HCT116 (cell line): Measurements from ENCODE around the gene FAM234B. TPM values are rescaled to one million over a fixed set of nuclear protein-coding genes. Genes with fewer than 3 reads are reported as not detected.

ENCODE experiments used
- ATAC-seq: fragments of 200-7000 bp; cut with Tn5 transposase; 2 replicates; pipeline ENCODE4 v1.9.1; 2020; ENCODE audit warnings: mild to moderate bottlenecking, moderate library complexity
- BruUV-seq: library from RNA; stranded (reverse); fragments of 400-500 nt; replicated peaks from 2 replicates; lab custom pipeline; 2021; lab: Mats Ljungman, UMichigan
- CTCF ChIA-PET: fragments of 300-600 bp; sonication (Branson Sonifier 250); formaldehyde crosslinking; loops from one replicate; lab custom pipeline; 2021; ENCODE audit warnings: antibody characterized with exemption; lab: Charles Lee
- POLR2A ChIA-PET: fragments of 300-600, 350-600 bp; sonication (Branson Sonifier 250); formaldehyde crosslinking; loops from one replicate; lab custom pipeline; 2021; ENCODE audit warnings: antibody characterized with exemption; lab: Charles Lee
- RAD21 ChIA-PET, 2 experiments: fragments of 300-600 bp; sonication (Branson Sonifier 250); formaldehyde crosslinking; loops; one replicate each; lab custom pipeline; 2023; ENCODE audit warnings: low total read pairs in 2 of 2; ENCODE audit not compliant: uncharacterized antibody in 2 of 2, unreplicated experiment in 2 of 2, low non-redundant PET in 1 of 2; lab: Charles Lee
- DNase-seq: peaks from one replicate; pipeline ENCODE4 v3.0.0-alpha.2; 2010; ENCODE audit warnings: low read depth, low spot score
- H2AFZ ChIP-seq: fragments of 200-600 bp; shearing (Covaris generic), sonication (generic); 2 replicates; pipeline ENCODE4 v1.6.1; 2017; ENCODE audit warnings: low read depth, mixed run types, mixed read lengths, antibody characterized with exemption, low read length; ENCODE audit not compliant: poor library complexity, severe bottlenecking
- H3K27ac ChIP-seq: 2 replicates; pipeline ENCODE4 v1.5.1; 2012; ENCODE audit warnings: low read depth, low read length
- H3K27me3 ChIP-seq: fragments of 200-600 bp; sonication (generic); 2 replicates; pipeline ENCODE4 v1.6.1; 2016; ENCODE audit warnings: mixed run types, low read length, mixed read lengths; ENCODE audit not compliant: insufficient read depth
- H3K36me3 ChIP-seq, 2 experiments: fragments of 200-500 bp in 1 of 2; fragments of 200-600 bp in 1 of 2; sonication (Bioruptor generic) in 1 of 2; sonication (generic) in 1 of 2; 2 replicates each; pipeline versions ENCODE4 v1.5.1 to v1.6.1; 2014 to 2016; ENCODE audit warnings: low read length in 2 of 2, inconsistent platforms in 1 of 2, mixed read lengths in 1 of 2, mixed run types in 1 of 2; ENCODE audit not compliant: insufficient read depth in 2 of 2, control insufficient read depth in 1 of 2
- H3K4me1 ChIP-seq, 2 experiments: fragments of 200-600 bp in 1 of 2; sonication (generic) in 1 of 2; 2 replicates each; pipeline versions ENCODE4 v1.5.1 to v1.6.1; 2012 to 2017; ENCODE audit warnings: low read length in 2 of 2, inconsistent platforms in 1 of 2, mild to moderate bottlenecking in 1 of 2, mixed read lengths in 1 of 2, mixed run types in 1 of 2, moderate library complexity in 1 of 2; ENCODE audit not compliant: insufficient read depth in 2 of 2, control insufficient read depth in 1 of 2
- H3K4me2 ChIP-seq: fragments of 200-600 bp; sonication (generic); 2 replicates; pipeline ENCODE4 v1.6.1; 2017; ENCODE audit warnings: mixed run types, low read length, mixed read lengths
- H3K4me3 ChIP-seq, 2 experiments: fragments of 200-600 bp in 1 of 2; sonication (generic) in 1 of 2; replicated peaks in 1 of 2; 2 replicates each; pipeline ENCODE4 v1.5.1; 2011 to 2016; ENCODE audit warnings: low read length in 2 of 2, control low read depth in 1 of 2, low read depth in 1 of 2, mild to moderate bottlenecking in 1 of 2, mixed read lengths in 1 of 2, mixed run types in 1 of 2
- H3K79me2 ChIP-seq: fragments of 200-600 bp; sonication (generic); 2 replicates; pipeline ENCODE4 v1.6.1; 2017; ENCODE audit warnings: mild to moderate bottlenecking, mixed run types, low read length, moderate library complexity, mixed read lengths; ENCODE audit not compliant: insufficient read depth
- H3K9ac ChIP-seq: fragments of 200-600 bp; sonication (generic); 2 replicates; pipeline ENCODE4 v1.6.1; 2016; ENCODE audit warnings: low read length, mixed read lengths
- H3K9me2 ChIP-seq: fragments of 200-600 bp; sonication (generic), shearing (Covaris generic); 2 replicates; pipeline ENCODE4 v1.6.1; 2017; ENCODE audit warnings: mixed run types, mild to moderate bottlenecking, moderate library complexity; ENCODE audit not compliant: insufficient read depth
- H3K9me3 ChIP-seq, 2 experiments: fragments of 200-500 bp in 1 of 2; fragments of 200-600 bp in 1 of 2; sonication (Bioruptor generic) in 1 of 2; sonication (generic) in 1 of 2; 2 replicates each; pipeline ENCODE4 v1.6.1; 2014 to 2017; ENCODE audit warnings: low read length in 2 of 2, mixed read lengths in 2 of 2, inconsistent platforms in 1 of 2, low read depth in 1 of 2, mild to moderate bottlenecking in 1 of 2, mixed run types in 1 of 2, moderate library complexity in 1 of 2; ENCODE audit not compliant: control insufficient read depth in 1 of 2, insufficient read depth in 1 of 2
- H4K20me1 ChIP-seq: fragments of 200-600 bp; sonication (generic), shearing (Covaris generic); 2 replicates; pipeline ENCODE4 v1.6.1; 2017; ENCODE audit warnings: mixed run types, mild to moderate bottlenecking, moderate library complexity; ENCODE audit not compliant: insufficient read depth
- CBX3 ChIP-seq: IDR thresholded peaks from 2 replicates; pipeline ENCODE4 v1.6.1; 2012; ENCODE audit warnings: low read depth
- EGR1 ChIP-seq: IDR thresholded peaks from 2 replicates; pipeline ENCODE4 v1.6.1; 2012; ENCODE audit warnings: low read depth
- ELF1 ChIP-seq: IDR thresholded peaks from 2 replicates; pipeline ENCODE4 v1.6.1; 2012; ENCODE audit warnings: low read depth, borderline replicate concordance
- EZH2phosphoT487 ChIP-seq: fragments of 200-600 bp; IDR thresholded peaks from 2 replicates; pipeline ENCODE4 v1.6.1; 2018; ENCODE audit warnings: antibody characterized with exemption, borderline replicate concordance
- POLR2A ChIP-seq: IDR thresholded peaks from 2 replicates; pipeline ENCODE4 v1.7.0; 2011; ENCODE audit warnings: borderline replicate concordance; ENCODE audit not compliant: insufficient read depth, insufficient read length; ENCODE audit errors: extremely low read depth
- SP1 ChIP-seq: IDR thresholded peaks from 2 replicates; pipeline ENCODE4 v1.6.1; 2012; ENCODE audit warnings: low read depth
- SRF ChIP-seq: IDR thresholded peaks from 2 replicates; pipeline ENCODE4 v1.6.1; 2012; ENCODE audit warnings: low read depth
- TCF7L2 ChIP-seq: IDR thresholded peaks from 2 replicates; pipeline ENCODE4 v1.7.0; 2011; ENCODE audit warnings: borderline replicate concordance, inconsistent platforms; ENCODE audit not compliant: insufficient read depth, insufficient read length; ENCODE audit errors: extremely low read depth
- YY1 ChIP-seq: IDR thresholded peaks from 2 replicates; pipeline ENCODE4 v1.6.1; 2011; ENCODE audit warnings: low read length, low read depth, moderate library complexity, mild to moderate bottlenecking; ENCODE audit not compliant: insufficient replicate concordance; ENCODE audit errors: extremely low read depth
- ZBTB33 ChIP-seq: IDR thresholded peaks from 2 replicates; pipeline ENCODE4 v1.6.1; 2011; ENCODE audit warnings: mild to moderate bottlenecking, low read length, moderate library complexity; ENCODE audit not compliant: insufficient replicate concordance; ENCODE audit errors: extremely low read depth
- ZFX ChIP-seq: fragments of 450-650 bp; IDR thresholded peaks from 2 replicates; pipeline ENCODE4 v1.6.1; 2017
- ZNF274 ChIP-seq: fragments of 200-500 bp; sonication (Bioruptor generic); IDR thresholded peaks from 2 replicates; pipeline ENCODE4 v1.6.1; 2014; ENCODE audit warnings: mild to moderate bottlenecking, low read depth, low read length, inconsistent platforms
- intact Hi-C: fragments of 100-400 bp; cut with micrococcal nuclease; formaldehyde crosslinking; loops from 2 replicates; pipeline ENCODE4 v1.10.0; 2022
- total RNA-seq: library from RNA; stranded (reverse); gene quantifications from one replicate; pipeline ENCODE4 v1.2.1, GENCODE V29; 2021; ENCODE audit not compliant: unreplicated experiment
- TF ChIP-seq, protein P1 (sequence below): IDR thresholded peaks from 2 replicates; pipeline ENCODE4 v1.6.1; 2012
- TF ChIP-seq, protein P2 (sequence below), 3 experiments: fragments of 200-600 bp in 1 of 3; sonication (generic) in 1 of 3; IDR thresholded peaks in 2 of 3; conservative IDR thresholded peaks in 1 of 3; 2 replicates each; pipeline ENCODE4 v1.5.1; 2012 to 2017; ENCODE audit warnings: low read depth in 2 of 3, low read length in 2 of 3, antibody characterized with exemption in 1 of 3, borderline replicate concordance in 1 of 3, control low read depth in 1 of 3, mild to moderate bottlenecking in 1 of 3, mixed read lengths in 1 of 3, mixed run types in 1 of 3, moderate library complexity in 1 of 3; ENCODE audit not compliant: insufficient read depth in 1 of 3

Gene FAM234B
- total RNA-seq, 1 experiment from 2014 or later, result 15.9 TPM

DNA sequence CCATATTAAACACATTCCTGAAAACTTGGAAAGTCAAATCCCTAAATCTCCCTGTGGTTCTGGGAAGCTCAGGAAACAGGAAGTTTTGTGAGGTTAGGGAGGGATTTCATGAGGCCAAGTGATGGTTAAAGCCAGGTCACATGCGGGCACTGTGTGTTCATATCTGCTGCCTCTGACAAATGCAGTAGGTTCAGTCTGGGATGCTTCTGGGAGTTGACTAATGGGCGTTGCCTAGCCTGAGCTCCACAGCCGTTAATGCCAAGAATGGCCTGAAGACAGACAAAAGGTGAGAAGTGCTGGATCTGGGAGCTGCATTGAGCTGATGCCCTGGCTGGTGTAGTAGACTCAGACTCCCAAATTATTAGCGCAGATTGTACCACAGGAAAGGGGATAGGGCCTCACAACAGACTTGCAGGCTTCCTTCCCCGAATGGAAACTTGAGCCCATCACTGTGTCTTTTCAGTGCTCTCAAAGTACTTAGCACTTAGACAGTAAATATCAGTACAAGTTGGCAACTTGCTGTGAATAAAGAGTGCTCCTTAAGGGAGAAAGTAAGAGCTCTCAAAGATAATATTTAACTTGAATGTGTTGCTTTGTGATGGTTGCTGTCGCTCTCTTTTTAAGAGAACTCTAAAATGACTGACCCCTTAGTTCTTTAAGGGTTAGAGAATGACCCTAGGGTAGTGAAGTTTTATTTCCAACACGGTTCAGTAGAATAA lies 41.9 kb downstream of the FAM234B start (continued):
- TF ChIP-seq TCF7L2 (no peak), SP1 (no peak), ZBTB33 (no peak), CBX3 (no peak), SRF (no peak), YY1 (no peak), ZNF274 (no peak), POLR2A (no peak)
- TF ChIP-seq, protein P1, sequence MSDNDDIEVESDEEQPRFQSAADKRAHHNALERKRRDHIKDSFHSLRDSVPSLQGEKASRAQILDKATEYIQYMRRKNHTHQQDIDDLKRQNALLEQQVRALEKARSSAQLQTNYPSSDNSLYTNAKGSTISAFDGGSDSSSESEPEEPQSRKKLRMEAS, result no peak

- no peak overlapping the region for H3K9ac ChIP-seq
- POLR2A ChIA-PET, result interaction anchor here (1.3 kb wide), 1 partner anchor 44 kb away, joined by 3 read pairs; the partner anchor contains the start of gene FAM234B
- no peaks in the 10 kb centered on the region for H3K9me3 ChIP-seq
- H4K20me1 ChIP-seq, result no peaks in the 10 kb centered on the region
- no peaks in the 10 kb centered on the region for H3K79me2 ChIP-seq
- RAD21 ChIA-PET, result no interaction called here
- no peaks in the 10 kb centered on the region for H3K9me2 ChIP-seq
- CTCF ChIA-PET, result no interaction called here
- TF ChIP-seq EZH2phosphoT487 (no peak), ELF1 (no peak), EGR1 (no peak), TCF7L2 (no peak), POLR2A (no peak), ZNF274 (no peak), CBX3 (no peak), YY1 (no peak), ZFX (no peak)
- TF ChIP-seq, protein P1, result no peak
- TF ChIP-seq, protein P2, sequence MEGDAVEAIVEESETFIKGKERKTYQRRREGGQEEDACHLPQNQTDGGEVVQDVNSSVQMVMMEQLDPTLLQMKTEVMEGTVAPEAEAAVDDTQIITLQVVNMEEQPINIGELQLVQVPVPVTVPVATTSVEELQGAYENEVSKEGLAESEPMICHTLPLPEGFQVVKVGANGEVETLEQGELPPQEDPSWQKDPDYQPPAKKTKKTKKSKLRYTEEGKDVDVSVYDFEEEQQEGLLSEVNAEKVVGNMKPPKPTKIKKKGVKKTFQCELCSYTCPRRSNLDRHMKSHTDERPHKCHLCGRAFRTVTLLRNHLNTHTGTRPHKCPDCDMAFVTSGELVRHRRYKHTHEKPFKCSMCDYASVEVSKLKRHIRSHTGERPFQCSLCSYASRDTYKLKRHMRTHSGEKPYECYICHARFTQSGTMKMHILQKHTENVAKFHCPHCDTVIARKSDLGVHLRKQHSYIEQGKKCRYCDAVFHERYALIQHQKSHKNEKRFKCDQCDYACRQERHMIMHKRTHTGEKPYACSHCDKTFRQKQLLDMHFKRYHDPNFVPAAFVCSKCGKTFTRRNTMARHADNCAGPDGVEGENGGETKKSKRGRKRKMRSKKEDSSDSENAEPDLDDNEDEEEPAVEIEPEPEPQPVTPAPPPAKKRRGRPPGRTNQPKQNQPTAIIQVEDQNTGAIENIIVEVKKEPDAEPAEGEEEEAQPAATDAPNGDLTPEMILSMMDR (IDR thresholded peaks at IDR 0.05 in 2 of 3, conservative IDR thresholded peaks at IDR 0.05 in 1 of 3; ENCODE audit: borderline replicate concordance in 1 of 3, insufficient read depth in 1 of 3, low read depth in 2 of 3, low read length in 2 of 3), result no peak
- TF ChIP-seq, all 23 proteins: peak for 0
- no peaks in the 10 kb centered on the region for H3K27me3 ChIP-seq
- H3K4me3 ChIP-seq, result no peak overlapping the region
- DNase-seq, result no peak
- no peaks in the 10 kb centered on the region for H3K36me3 ChIP-seq
- no peak overlapping the region for H2AFZ ChIP-seq
- H3K4me1 ChIP-seq, result no peaks in the 10 kb centered on the region; a peak in 1 of 4 replicates
- H3K4me2 ChIP-seq, result no peak overlapping the region
- ATAC-seq, result no peak
- intact Hi-C loops, result no loop called here
- H3K27ac ChIP-seq, result no peak overlapping the region
- no TSS peak for BruUV-seq
Observed at GRCh38 chr12:13087766-13088165, 43.6 kb downstream of the FAM234B start.
